Prostate gland (tissue), 2 donors: Measurements from ENCODE around the gene CARMIL1. TPM values are rescaled to one million over a fixed set of nuclear protein-coding genes. Genes with fewer than 3 reads are reported as not detected.

Experiments used
- DNase-seq: peaks from one replicate; pipeline ENCODE4 v3.0.0-alpha.2; 2019; ENCODE audit warnings: low spot score
- H3K27ac ChIP-seq, 2 donors: fragments of 200-600 bp; sonication (generic); 2 replicates each; pipeline ENCODE4 v1.5.1; 2017 to 2019
- H3K27me3 ChIP-seq: fragments of 200-600 bp; sonication (generic); replicated peaks from 2 replicates; pipeline ENCODE4 v1.5.1; 2019; ENCODE audit not compliant: insufficient read depth
- H3K36me3 ChIP-seq, 2 donors: fragments of 200-600 bp; sonication (generic); 1 replicate in 1 of 2; 2 replicates in 1 of 2; pipeline versions ENCODE4 v1.5.1 to v1.8.1; 2017 to 2019
- H3K4me1 ChIP-seq: fragments of 200-600 bp; sonication (generic); replicated peaks from 2 replicates; pipeline ENCODE4 v1.5.1; 2019
- H3K4me3 ChIP-seq, 2 donors: fragments of 200-600 bp; sonication (generic); 2 replicates each; pipeline ENCODE4 v1.5.1; 2017 to 2019
- H3K9me3 ChIP-seq: fragments of 200-600 bp; sonication (generic); 2 replicates; pipeline ENCODE4 v1.5.1; 2017
- CTCF ChIP-seq, 4 experiments: fragments of 200-600 bp in 2 of 4; fragments of 450-650 bp in 2 of 4; sonication (generic) in 2 of 4; IDR thresholded peaks; 1 replicate in 3 of 4; 2 replicates in 1 of 4; pipeline ENCODE4 v1.5.1; 2016 to 2019; ENCODE audit warnings: antibody characterized with exemption in 4 of 4, mild to moderate bottlenecking in 2 of 4, moderate library complexity in 2 of 4
- POLR2A ChIP-seq: fragments of 450-650 bp; IDR thresholded peaks from one replicate; pipeline ENCODE4 v1.6.1; 2016; ENCODE audit warnings: antibody characterized with exemption, mild to moderate bottlenecking
- POLR2AphosphoS5 ChIP-seq: sonication (generic); formaldehyde crosslinking; IDR thresholded peaks from one replicate; pipeline ENCODE4 v1.6.1; 2017; ENCODE audit warnings: antibody characterized with exemption
- WGBS: methylation state at CpG from one replicate; pipeline ENCODE4 v1.1.5; 2018; 5-methylcytosine and 5-hydroxymethylcytosine counted together
- intact Hi-C: fragments of 100-400 bp; cut with DNase I; formaldehyde crosslinking; loops from one replicate; pipeline ENCODE4 v1.14.2; 2022
- total RNA-seq, 2 donors: library from RNA; depleted of rRNA; stranded (reverse); fragments of >200 nt; gene quantifications; one replicate each; pipeline ENCODE4 v1.1.0, GENCODE V29; 2016

The CARMIL1 gene
- total RNA-seq, 2 donors from 2014 or later, result 12.9 to 71.7 TPM

GRCh38 chr6:25257686-25258348 is 21.4 kb upstream of the CARMIL1 start:
- TF ChIP-seq POLR2AphosphoS5, result no peak
- TF ChIP-seq POLR2A, result no peak
- no peak for TF ChIP-seq CTCF (IDR thresholded peaks at IDR 0.05)
- H3K9me3 ChIP-seq, result no peaks in the 10 kb centered on the region
- H3K27ac ChIP-seq, result no peak overlapping the region
- 68% methylated on average over 7 of the region's 7 CpGs for WGBS
- no peaks in the 10 kb centered on the region for H3K27me3 ChIP-seq
- H3K36me3 ChIP-seq, result no peaks in the 10 kb centered on the region
- no peak overlapping the region for H3K4me3 ChIP-seq
- intact Hi-C loops, result no loop called here
- no peaks in the 10 kb centered on the region for H3K4me1 ChIP-seq
- no peak for DNase-seq

- 94% methylated on average over 4 of the region's 4 CpGs for WGBS
- H3K27ac ChIP-seq, result no peak overlapping the region
- no peak overlapping the region for H3K4me3 ChIP-seq
- TF ChIP-seq CTCF (IDR thresholded peaks at IDR 0.05) (no peak), POLR2A (no peak), POLR2AphosphoS5 (no peak)
- intact Hi-C loops, result no loop called here
- H3K27me3 ChIP-seq, result no peaks in the 10 kb centered on the region
- H3K36me3 ChIP-seq, result no peaks in the 10 kb centered on the region
- no peaks in the 10 kb centered on the region for H3K4me1 ChIP-seq
- no peak for DNase-seq
- no peaks in the 10 kb centered on the region for H3K9me3 ChIP-seq
Measured at GRCh38 chr6:25259756-25260155, 19.4 kb upstream of the CARMIL1 start.

- WGBS, result 48% methylated on average over 2 of the region's 2 CpGs
- TF ChIP-seq POLR2AphosphoS5 (no peak), POLR2A (no peak), CTCF (IDR thresholded peaks at IDR 0.05) (no peak)
- intact Hi-C loops, result no loop called here
Measured at GRCh38 chr6:25263657-25264056, 15.5 kb upstream of the CARMIL1 start.

GRCh38 chr6:25266456-25267100 is 12.6 kb upstream of the CARMIL1 start:
- no peak for TF ChIP-seq POLR2AphosphoS5
- TF ChIP-seq POLR2A, result no peak
- TF ChIP-seq CTCF (IDR thresholded peaks at IDR 0.05), result no peak
- Histone ChIP-seq H3K4me3 (no peak overlapping the region), H3K27me3 (no peaks in the 10 kb centered on the region), H3K27ac (no peak overlapping the region), H3K9me3 (no peaks in the 10 kb centered on the region), H3K4me1 (no peaks in the 10 kb centered on the region), H3K36me3 (no peaks in the 10 kb centered on the region)
- intact Hi-C loops, result loop anchor here (5.0 kb wide), 2 partner anchors 286 to 336 kb away; no protein-coding TSS in a partner anchor
- WGBS, result 77% methylated on average over 5 of the region's 5 CpGs
- DNase-seq, result no peak

More at GRCh38 chr6:25263657-25264056, 15.5 kb upstream of the CARMIL1 start:
- Histone ChIP-seq H3K4me3 (no peak overlapping the region), H3K9me3 (no peaks in the 10 kb centered on the region), H3K36me3 (no peaks in the 10 kb centered on the region), H3K4me1 (no peaks in the 10 kb centered on the region), H3K27me3 (no peaks in the 10 kb centered on the region), H3K27ac (no peak overlapping the region)
- DNase-seq, result no peak

- Histone ChIP-seq H3K27me3 (no peaks in the 10 kb centered on the region), H3K9me3 (no peaks in the 10 kb centered on the region), H3K4me1 (no peaks in the 10 kb centered on the region), H3K36me3 (no peaks in the 10 kb centered on the region), H3K27ac (no peak overlapping the region), H3K4me3 (no peak overlapping the region)
- WGBS, result 83% methylated on average over 3 of the region's 3 CpGs
- no peak for DNase-seq
- intact Hi-C loops, result loop anchor here (5.0 kb wide), 2 partner anchors 285 to 335 kb away; no protein-coding TSS in a partner anchor
- TF ChIP-seq POLR2AphosphoS5 (no peak), POLR2A (no peak), CTCF (IDR thresholded peaks at IDR 0.05) (no peak)
Measured at GRCh38 chr6:25267662-25268061, 11.5 kb upstream of the CARMIL1 start.
